ENCODE results near the gene UTP15. TPM values are rescaled to one million over a fixed set of nuclear protein-coding genes. Genes with fewer than 3 reads are reported as not detected.

The UTP15 gene
- total and polyA plus RNA-seq, 8 donors = 1.9 to 8.2 (median 5.3) TPM

- intact Hi-C loops (cut with DNase I) = no loop called here
- ATAC-seq (peak in 3 of 4 donors; percentile 22 to 36 (median 24)), FAIRE-seq (no peak), DNase-seq (no peak)
- no peaks in the 10 kb centered on the region for H3K36me3 ChIP-seq
- no peak overlapping the region for H3K27ac ChIP-seq
- no peaks in the 10 kb centered on the region for H3K27me3 ChIP-seq
- no peak overlapping the region for H3K4me3 ChIP-seq
- no peaks in the 10 kb centered on the region for H3K9me3 ChIP-seq
- WGBS, 2 donors = 71 to 78% methylated on average over 9 of the region's 9 CpGs
- no peak for TF ChIP-seq CTCF (IDR thresholded peaks at IDR 0.05)
- peaks cover 0 to 15% (median 5%) of the 10 kb centered on the region in 3 donors for H3K4me1 ChIP-seq
Measured at GRCh38 chr5:73617510-73618279, 52.2 kb downstream of the UTP15 start.

- Histone ChIP-seq H3K36me3 (no peaks in the 10 kb centered on the region), H3K27me3 (no peaks in the 10 kb centered on the region), H3K9me3 (no peaks in the 10 kb centered on the region), H3K4me1 (peaks cover 8 to 17% (median 14%) of the 10 kb centered on the region in 3 donors), H3K27ac (no peak overlapping the region), H3K4me3 (no peak overlapping the region)
- DNase-seq (no peak), FAIRE-seq (no peak), ATAC-seq (no peak)
- 55 to 65% methylated on average over 4 of the region's 4 CpGs for WGBS, 2 donors
- intact Hi-C loops (cut with DNase I) = loop anchor here in 1 of 3 donors (10.0 kb wide), 1 partner anchor 55 kb away; no protein-coding TSS in a partner anchor
- no peak for TF ChIP-seq CTCF (IDR thresholded peaks at IDR 0.05)
Measured at GRCh38 chr5:73619606-73620333, 54.2 kb downstream of the UTP15 start.

GRCh38 chr5:73620334-73620687, 54.8 kb downstream of the UTP15 start:
- no peak overlapping the region for H3K4me3 ChIP-seq
- intact Hi-C loops (cut with DNase I) = loop anchor here in 1 of 3 donors (10.0 kb wide), 1 partner anchor 54 kb away; no protein-coding TSS in a partner anchor
- FAIRE-seq (no peak), ATAC-seq (peak in 1 of 4 donors; percentile 12), DNase-seq (no peak)
- WGBS, 2 donors = 47 to 67% methylated on average over 1 of the region's 1 CpG
- no peaks in the 10 kb centered on the region for H3K36me3 ChIP-seq
- no peak overlapping the region for H3K27ac ChIP-seq
- H3K27me3 ChIP-seq = no peaks in the 10 kb centered on the region
- TF ChIP-seq CTCF (IDR thresholded peaks at IDR 0.05) = no peak
- peaks cover 13 to 22% (median 19%) of the 10 kb centered on the region in 3 donors for H3K4me1 ChIP-seq
- H3K9me3 ChIP-seq = no peaks in the 10 kb centered on the region

GRCh38 chr5:73623060-73623459, 57.5 kb downstream of the UTP15 start:
- Histone ChIP-seq H3K4me3 (no peak overlapping the region), H3K36me3 (no peaks in the 10 kb centered on the region), H3K9me3 (no peaks in the 10 kb centered on the region), H3K27ac (peak overlapping the region in 3 of 4 donors; percentile 81 to 91 (median 89)), H3K4me1 (peaks cover 15 to 27% (median 25%) of the 10 kb centered on the region in 3 donors), H3K27me3 (no peaks in the 10 kb centered on the region)
- 62 to 63% methylated on average over 2 of the region's 2 CpGs for WGBS, 2 donors
- intact Hi-C loops (cut with DNase I) = loop anchor here in 1 of 3 donors (10.0 kb wide), 1 partner anchor 52 kb away; no protein-coding TSS in a partner anchor
- TF ChIP-seq CTCF (IDR thresholded peaks at IDR 0.05) = no peak
- no peak for DNase-seq
- no peak for ATAC-seq
- FAIRE-seq = no peak

Data from pancreas (tissue), 10 donors.